CD4-positive, alpha-beta T cell treated with Interferon alpha-2 for 1 hour (primary cell): ENCODE results near the gene EFCAB10.

Experiments used
- DNase-seq, 2 donors: peaks; one replicate each; pipeline ENCODE4 v3.0.0-alpha.2; 2020 to 2022

The EFCAB10 gene

DNA sequence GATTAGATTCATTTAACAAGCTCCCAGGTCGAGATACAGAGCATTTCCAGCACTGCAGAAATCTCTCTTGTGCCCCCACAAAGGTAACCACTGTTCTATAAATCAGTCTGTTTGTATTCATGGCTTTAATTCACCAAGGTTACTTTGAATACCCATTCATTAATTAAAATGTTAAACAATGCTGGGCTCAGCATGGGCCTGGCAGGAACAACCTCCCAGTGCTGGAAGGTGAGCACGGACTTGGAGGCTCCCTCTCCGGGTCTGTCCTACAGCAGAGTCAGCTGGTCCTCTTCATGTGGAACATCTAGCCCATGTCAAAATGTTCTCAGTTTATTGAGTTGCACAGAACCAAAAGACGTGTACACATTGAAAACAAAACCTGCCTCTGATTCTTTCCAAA lies 15.6 kb upstream of the EFCAB10 start:
- no peak for DNase-seq

DNA sequence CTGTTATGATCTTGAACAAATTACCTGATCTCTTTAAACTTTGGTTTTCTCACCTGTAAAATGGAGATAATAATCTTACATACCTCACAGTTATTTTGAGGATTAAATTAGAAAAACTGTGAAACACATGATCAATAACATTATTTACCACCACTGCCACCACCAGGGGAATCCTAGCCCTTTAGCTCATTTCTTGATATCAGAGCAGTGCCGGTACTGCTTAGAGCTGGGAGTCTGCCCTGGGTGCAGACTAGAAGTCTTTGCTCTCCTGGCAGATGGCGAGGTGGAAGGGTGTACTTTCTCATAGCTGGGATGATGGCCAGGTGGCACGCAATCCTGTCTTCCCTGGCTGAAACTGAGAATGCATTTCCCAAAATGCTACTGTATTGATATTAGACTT lies 12.7 kb upstream of the EFCAB10 start:
- no peak for DNase-seq

DNA sequence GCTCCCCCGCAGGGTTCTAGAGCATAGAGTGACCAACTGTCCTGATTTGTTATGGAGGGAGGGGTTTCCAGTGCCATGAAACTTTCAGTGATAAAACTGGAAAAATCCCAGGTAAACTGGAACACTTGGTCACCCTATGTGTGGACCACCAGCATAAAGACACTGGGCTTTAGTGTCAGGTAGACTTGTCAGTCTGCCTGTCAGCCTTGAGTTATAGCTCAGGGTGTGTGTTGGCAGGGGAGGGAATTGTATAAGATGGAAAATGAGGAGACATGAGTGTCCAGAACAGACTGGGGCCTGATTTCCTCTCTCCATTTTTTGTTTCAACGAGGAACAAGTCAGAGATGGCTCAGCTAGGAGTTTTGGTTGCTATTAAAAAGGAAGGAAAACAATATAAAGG lies 10.2 kb upstream of the EFCAB10 start:
- no peak for DNase-seq

- no peak for DNase-seq
Observed at GRCh38 chr7:105590793-105591192, 9.5 kb upstream of the EFCAB10 start.

DNA sequence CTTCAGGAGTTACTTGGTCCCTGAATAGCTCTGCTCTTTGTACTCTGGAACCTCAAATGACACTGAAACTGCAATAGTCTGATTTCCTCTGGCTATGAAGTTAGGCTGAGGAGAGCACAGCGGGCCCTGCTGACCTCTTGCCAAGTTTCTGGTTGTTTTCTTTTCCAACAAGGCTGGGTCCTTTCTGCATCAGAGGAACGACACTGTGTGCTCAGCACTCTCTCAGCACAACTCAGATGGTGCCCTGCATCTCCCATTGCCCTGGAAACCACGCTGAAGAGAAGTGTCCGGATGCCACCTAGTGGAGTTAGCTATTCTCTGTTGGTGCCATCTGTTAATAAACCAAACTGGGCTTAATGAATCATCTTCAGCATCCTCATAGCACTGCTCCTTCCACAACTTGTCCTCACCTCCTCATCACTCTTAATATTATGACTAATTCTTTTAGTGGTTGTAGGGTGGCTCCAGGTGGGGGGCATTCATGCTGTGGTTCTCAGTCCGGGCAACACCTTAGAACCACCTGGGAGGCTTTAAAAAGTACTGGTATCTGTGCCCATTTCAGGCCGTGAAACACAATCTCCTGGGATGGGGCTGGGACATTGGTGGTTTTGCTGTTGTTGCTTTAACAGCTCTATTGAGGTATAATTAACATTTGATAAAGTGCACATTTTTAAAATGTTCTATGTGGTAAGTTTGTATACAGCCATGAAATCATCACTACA lies 8.2 kb upstream of the EFCAB10 start:
- peak; percentile 49 to 64 for DNase-seq

DNA sequence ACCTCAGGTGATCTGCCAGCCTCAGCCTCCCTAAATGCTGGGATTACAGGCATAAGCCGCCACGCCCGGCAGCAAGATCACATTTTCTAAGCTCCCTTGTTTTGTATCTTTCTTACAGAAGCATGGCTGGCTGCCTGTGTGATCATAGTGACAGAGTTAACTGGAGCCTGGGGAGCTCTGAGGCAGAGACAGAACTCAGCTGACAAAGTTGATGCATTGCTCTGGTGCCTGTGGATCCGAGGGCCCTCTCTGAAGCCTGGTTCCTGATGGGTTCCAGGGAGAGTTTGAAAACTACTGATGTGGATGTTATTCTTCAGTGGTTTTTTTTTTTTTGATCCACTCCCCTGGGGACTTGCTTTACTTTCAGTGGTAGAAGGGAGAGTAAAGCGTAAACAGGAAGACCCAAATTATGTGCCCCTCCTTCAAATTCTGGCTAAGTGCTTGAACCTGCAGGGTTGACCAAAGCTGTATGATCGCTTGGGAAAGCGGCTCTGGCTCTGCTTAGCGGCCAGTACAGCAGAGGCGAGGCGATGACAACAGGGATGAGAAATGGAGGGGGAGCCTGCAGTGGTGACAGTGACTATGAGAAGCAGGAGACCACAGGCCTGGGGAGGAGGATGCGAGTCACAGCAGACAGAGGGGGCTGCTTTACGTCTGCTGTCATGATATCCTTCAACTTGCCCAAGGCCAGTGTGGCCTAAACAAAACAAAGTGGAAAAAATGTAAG lies 6.8 kb upstream of the EFCAB10 start:
- DNase-seq = no peak

GRCh38 chr7:105585850-105586500 lies 4.7 kb upstream of the EFCAB10 start:
- DNase-seq = no peak

DNA sequence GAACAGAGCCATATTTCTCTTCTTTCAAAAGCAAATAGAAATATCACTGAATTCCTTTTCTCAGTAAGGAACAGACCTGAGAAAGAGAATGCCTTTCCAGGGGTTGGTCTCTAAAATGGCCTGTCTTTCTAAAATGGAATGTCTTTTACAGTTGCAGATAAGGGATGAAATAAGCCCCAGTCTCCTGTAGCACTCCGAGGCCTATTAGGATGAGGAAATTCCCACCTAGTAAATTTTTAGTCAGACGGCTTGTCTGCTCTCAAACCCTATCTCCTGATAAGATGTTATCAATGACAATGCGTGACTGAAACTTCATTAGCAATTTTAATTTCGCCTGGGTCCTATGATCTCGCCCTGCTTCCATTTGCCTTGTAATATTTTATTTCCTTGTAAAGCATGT lies 2.9 kb upstream of the EFCAB10 start:
- DNase-seq = no peak

GRCh38 chr7:105583061-105583460 lies 1.8 kb upstream of the EFCAB10 start:
- no peak for DNase-seq

DNA sequence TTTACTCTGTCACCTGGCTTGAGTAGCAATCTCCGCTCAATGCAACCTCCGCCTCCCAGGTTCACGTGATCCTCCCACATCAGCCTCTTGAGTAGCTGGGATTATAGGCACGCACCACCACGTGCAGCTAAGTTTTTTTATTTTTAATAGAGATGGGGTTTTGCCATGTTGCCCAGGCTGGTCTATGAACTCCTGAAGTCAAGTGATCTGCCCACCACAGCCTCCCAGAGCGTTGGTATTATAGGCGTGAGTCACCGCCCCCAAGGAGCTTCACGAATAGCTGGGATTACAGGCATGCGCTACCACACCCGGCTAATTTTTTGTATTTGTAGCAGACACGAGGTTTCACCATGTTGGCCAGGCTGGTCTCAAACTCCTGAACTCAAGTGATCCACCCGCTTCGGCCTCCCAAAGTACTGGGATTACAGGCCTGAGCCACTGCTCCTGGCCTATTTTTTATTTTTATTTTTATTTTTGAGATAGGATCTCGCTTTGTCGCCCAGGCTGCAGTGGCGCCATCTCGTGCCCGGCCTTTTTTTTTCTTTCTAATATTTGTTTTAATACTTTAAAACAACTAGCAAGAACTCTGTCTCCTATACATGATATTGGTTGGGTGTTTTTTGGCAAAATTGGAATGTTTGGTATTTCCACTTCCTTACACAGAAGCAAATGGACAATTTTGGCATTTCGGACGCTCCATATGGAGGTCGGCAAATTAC lies 1.1 kb downstream of the EFCAB10 start:
- no peak for DNase-seq

- DNase-seq = no peak
Observed at GRCh38 chr7:105578496-105578895, 2.8 kb downstream of the EFCAB10 start.

- no peak for DNase-seq
Observed at GRCh38 chr7:105577251-105577650, 4.0 kb downstream of the EFCAB10 start.

GRCh38 chr7:105571891-105572290 lies 9.4 kb downstream of the EFCAB10 start:
- no peak for DNase-seq

DNA sequence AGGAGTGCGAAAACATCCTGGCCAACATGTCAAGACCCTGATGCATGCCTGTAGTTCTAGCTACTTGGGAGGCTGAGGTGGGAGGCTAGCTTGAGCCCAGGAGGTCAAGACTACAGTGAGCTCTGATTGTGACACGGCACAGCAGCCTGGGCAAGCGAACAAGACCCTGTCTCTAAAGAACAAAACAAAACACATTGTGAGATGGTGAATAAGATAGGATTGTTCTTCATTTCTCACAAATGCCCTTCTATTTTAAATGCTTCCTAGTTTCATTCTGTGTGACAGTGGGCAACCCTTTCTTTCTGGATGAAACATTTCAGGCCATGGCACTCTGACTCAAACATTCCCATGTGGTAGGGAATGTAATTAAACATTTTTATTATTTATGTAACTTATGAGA lies 13.5 kb downstream of the EFCAB10 start:
- DNase-seq = no peak

- DNase-seq = no peak
Observed at GRCh38 chr7:105567024-105567423, 14.3 kb downstream of the EFCAB10 start.

- DNase-seq = no peak
Observed at GRCh38 chr7:105565190-105565589, 16.1 kb downstream of the EFCAB10 start.

DNA sequence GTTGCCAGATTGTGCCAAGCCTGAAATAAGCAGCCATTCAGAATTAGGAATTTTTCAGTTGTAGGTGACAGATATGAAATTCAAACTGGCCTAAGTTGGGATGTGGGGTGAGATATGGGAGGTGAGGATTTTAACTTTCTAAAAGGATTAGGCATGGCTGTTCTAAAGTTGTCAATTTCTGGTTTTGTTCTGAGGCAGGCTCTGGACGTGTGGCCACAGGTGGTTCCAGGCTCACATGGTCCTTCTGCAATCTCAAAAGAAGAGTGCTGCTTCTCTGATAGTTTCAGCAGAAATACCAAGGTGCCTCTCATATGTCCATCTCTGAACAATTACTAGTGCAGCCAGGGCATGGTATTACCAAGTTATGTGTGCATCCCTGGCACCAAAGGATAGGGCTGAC lies 21.4 kb downstream of the EFCAB10 start:
- no peak for DNase-seq

DNA sequence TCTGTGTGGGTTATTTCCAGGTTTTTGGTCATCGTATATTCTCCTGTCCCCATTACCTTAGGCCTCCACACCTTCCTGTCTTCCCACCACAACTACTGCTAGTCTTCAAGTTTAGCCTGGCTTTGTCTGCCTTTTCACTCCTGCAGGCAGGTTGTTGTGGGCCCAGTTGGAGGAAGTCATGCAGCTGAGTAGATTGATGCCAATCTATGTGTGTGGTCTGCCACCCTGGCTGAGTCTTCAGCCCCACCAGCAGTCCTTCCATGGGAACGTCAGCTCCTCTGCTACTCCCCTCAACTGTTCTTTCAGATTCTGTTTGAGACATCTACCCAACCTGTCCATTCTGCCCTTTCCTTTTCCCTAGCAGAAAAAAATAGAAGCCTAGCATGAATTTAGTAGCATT lies 43.0 kb downstream of the EFCAB10 start:
- no peak for DNase-seq

DNA sequence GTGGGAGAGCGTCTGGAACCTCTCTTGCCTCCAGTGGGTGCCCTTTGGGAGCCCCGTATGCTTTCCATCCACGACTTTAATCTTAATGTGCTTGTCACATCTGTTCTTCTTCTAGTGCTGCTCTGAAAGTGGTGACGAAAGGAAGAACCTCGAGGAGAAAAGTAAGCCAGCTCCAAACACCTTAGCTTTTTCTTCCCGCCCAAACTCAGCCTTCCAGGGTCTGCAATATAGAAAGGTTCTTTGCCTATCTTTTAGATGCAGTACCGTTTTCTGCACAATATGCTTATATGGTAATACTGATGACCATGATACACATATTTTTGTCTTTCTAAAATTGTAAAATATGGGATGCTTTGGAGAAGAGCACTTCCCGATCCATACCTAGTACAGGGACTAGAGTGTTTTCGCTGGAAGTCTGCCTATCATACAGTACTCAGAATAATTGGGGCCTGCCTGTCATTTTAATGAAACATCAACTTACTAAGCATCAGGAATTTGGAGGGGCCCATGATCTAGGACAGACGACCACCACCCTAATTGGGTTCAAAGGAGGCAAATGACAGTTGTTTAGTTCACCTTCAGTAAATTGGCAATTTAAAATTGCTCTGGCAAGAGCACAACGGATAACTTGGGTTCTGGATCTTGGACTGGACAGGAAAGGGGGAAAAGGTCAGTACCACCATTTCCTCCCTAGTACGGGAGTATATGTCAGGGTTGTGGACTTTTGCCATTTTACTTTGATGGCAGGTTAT lies 48.4 kb downstream of the EFCAB10 start:
- DNase-seq = no peak

DNA sequence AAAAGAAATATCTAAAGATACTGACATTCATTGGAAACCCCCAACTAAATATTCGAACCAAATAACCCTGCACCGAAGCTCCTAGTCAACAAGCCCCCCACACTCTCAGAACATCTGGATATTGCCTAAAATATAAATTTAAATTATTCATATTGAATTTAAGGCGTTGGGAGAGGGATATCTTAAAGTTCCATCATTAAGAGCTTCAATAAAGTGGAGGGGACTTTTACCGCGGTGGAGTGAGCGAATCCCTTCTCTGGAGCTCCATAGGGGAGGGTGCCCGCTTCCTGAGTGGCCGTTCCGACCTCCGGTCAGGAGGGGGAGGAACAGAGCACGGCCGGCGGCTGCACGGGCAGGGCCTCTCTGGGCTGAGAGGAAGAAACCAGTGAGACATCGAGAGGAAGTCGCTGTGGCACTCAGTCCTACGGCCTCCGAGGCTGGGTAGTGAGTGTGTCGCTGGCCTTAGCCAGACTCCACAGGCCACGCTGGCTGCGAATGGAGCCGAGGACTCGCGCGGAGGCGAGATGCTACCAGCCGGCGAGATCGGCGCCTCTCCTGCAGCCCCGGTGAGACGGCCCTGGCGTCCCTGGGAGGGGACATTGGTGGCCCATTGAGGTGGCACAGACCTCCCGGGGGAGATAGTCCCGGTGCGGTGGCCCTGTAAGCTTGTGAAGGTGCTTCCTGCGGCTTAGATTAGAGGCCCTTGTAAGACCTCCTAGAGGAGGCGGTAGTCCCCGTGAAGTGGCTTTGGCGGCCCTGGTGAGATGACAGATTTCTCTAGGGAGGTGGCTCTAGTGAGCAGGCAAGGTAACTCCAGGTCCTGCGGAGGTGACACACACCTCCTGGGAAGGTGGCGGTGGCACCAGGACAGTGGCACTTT lies 49.3 kb downstream of the EFCAB10 start, which contains the start of gene RINT1:
Gene RINT1, plus strand, starts transcription at position 410 of the 880 bp plus-strand sequence. Its CDS starts 115 bp downstream, at position 525.
- peak; percentile 90 to 93 for DNase-seq

DNA sequence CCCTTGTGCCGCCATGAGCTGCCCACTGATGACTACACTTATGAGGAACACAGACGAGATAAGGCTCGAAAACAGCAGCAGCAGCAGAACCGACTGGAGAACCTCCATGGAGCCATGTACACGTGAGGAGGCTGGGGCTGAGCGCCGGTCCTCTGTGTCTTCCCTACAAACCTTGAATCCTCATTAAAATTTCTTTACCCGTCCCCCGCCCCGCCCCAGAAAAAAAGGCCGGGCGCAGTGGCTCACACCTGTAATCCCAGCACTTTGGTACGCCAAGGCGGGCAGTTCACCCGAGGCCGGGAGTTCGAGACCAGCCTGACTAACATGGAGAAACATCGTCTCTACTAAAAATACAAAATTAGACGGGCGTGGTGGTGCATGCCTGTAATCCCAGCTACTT lies 50.7 kb downstream of the EFCAB10 start:
- no peak for DNase-seq

DNA sequence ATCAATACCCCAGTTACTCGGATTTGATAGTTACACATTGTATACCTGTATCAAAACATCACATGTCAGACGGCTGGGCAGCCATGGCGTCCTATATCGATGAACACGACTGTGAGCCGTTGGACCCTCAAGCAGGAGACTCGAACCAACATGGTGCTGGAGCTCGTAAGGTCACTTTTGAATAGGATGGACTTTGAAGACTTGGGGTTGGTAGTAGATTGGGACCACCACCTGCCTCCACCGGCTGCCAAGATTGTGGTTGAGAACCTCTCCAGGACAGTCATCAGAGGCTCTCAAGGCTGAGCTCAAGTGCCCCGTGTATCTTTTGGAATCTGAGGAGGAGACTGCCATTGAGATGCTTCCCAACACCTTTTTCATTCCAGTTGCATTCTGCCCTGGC lies 51.2 kb downstream of the EFCAB10 start:
- DNase-seq = no peak
